ENCODE measurements around the gene SLC39A3. TPM values are rescaled to one million over a fixed set of nuclear protein-coding genes. Genes with fewer than 3 reads are reported as not detected.

The SLC39A3 gene
- total RNA-seq, 2 experiments from 2014 or later, result 26.6 to 46.0 TPM

DNA sequence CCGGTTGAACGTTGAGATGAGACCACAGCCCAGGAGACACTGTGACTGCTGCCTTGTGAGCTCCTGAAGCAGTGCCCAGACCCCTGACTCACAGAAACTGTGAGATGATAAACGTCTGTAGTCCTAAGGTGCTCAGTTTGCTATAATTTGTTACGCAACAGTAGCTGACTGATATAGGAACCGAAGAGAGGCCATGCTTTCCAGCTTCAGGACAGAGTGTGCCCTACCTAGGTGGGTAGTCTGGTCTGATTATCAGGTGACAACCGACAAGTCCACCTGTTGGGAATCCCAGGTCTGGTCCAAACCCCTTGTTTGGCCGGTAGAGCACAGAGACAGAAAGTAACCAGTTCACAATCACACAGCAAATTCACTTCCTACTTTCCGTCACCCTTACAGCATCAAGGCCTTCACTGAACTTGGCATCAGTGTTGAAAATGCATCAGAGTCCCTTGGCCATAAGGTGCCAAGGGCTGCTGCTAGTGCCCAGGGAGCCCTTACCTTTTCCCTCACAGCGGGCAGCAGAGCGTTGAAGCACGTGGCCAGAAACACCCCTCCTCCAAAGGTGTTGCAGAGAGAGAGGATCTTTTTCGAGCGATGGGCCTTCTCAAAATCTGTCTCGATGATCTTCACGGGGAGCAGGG, 3.1 kb downstream of the SLC39A3 start:
- ChIA-PET CTCF (interaction anchor here (0.6 to 0.8 kb wide), 3 partner anchors 11 to 97 kb away, joined by 3 to 5 read pairs (median 3); no protein-coding TSS in a partner anchor), POLR2A (no interaction called here)
- intact Hi-C loops (cut with DNase I, micrococcal nuclease), result loop anchor here in 1 of 2 experiments (5.0 kb wide), 1 partner anchor 499 kb away; the partner anchor contains the start of genes PLEKHJ1 and SF3A2
- peaks cover 14% of the 10 kb centered on the region for H3K4me1 Mint-ChIP-seq
- H3K36me3 Mint-ChIP-seq (ENCODE audit: low read depth), result peaks cover 27% of the 10 kb centered on the region
- no peaks in the 10 kb centered on the region for H3K9me3 Mint-ChIP-seq (ENCODE audit: low read depth)
- DNase-seq, result no peak
- H3K27me3 Mint-ChIP-seq, result peaks cover 1% of the 10 kb centered on the region
- no peak overlapping the region for H3K27ac Mint-ChIP-seq
- no peak overlapping the region for H3K4me3 Mint-ChIP-seq
- no peak for ATAC-seq

GRCh38 chr19:2735374-2735773, 4.4 kb downstream of the SLC39A3 start:
- peaks cover 1% of the 10 kb centered on the region for H3K27me3 Mint-ChIP-seq
- DNase-seq (no peak), ATAC-seq (no peak)
- H3K4me1 Mint-ChIP-seq, result peaks cover 14% of the 10 kb centered on the region
- ChIA-PET CTCF (interaction anchor here (1.2 to 1.9 kb wide), 2 partner anchors 45 to 87 kb away, joined by 3 to 4 read pairs; no protein-coding TSS in a partner anchor), POLR2A (interaction anchor here (0.6 kb wide), 2 partner anchors 87 to 158 kb away, joined by 5 to 10 read pairs; no protein-coding TSS in a partner anchor)
- peaks cover 27% of the 10 kb centered on the region for H3K36me3 Mint-ChIP-seq (ENCODE audit: low read depth)
- intact Hi-C loops (cut with DNase I, micrococcal nuclease), result loop anchor here in 1 of 2 experiments (5.0 kb wide), 1 partner anchor 498 kb away; the partner anchor contains the start of genes PLEKHJ1 and SF3A2
- H3K27ac Mint-ChIP-seq, result no peak overlapping the region
- H3K4me3 Mint-ChIP-seq, result no peak overlapping the region
- H3K9me3 Mint-ChIP-seq (ENCODE audit: low read depth), result no peaks in the 10 kb centered on the region

GRCh38 chr19:2734589-2735288, 5.1 kb downstream of the SLC39A3 start:
- ATAC-seq (no peak), DNase-seq (no peak)
- H3K4me3 Mint-ChIP-seq, result no peak overlapping the region
- intact Hi-C loops (cut with DNase I, micrococcal nuclease), result loop anchor here in 1 of 2 experiments (5.0 kb wide), 1 partner anchor 497 kb away; the partner anchor contains the start of genes PLEKHJ1 and SF3A2
- ChIA-PET POLR2A (interaction anchor here (0.6 kb wide), 1 partner anchor 86 kb away, joined by 5 read pairs; no protein-coding TSS in a partner anchor), CTCF (interaction anchor here (1.2 to 1.9 kb wide), 3 partner anchors 14 to 86 kb away, joined by 3 to 4 read pairs (median 3); no protein-coding TSS in a partner anchor)
- no peak overlapping the region for H3K27ac Mint-ChIP-seq
- peaks cover 27% of the 10 kb centered on the region for H3K36me3 Mint-ChIP-seq (ENCODE audit: low read depth)
- H3K27me3 Mint-ChIP-seq, result no peaks in the 10 kb centered on the region
- peaks cover 10% of the 10 kb centered on the region for H3K4me1 Mint-ChIP-seq
- H3K9me3 Mint-ChIP-seq (ENCODE audit: low read depth), result no peaks in the 10 kb centered on the region

DNA sequence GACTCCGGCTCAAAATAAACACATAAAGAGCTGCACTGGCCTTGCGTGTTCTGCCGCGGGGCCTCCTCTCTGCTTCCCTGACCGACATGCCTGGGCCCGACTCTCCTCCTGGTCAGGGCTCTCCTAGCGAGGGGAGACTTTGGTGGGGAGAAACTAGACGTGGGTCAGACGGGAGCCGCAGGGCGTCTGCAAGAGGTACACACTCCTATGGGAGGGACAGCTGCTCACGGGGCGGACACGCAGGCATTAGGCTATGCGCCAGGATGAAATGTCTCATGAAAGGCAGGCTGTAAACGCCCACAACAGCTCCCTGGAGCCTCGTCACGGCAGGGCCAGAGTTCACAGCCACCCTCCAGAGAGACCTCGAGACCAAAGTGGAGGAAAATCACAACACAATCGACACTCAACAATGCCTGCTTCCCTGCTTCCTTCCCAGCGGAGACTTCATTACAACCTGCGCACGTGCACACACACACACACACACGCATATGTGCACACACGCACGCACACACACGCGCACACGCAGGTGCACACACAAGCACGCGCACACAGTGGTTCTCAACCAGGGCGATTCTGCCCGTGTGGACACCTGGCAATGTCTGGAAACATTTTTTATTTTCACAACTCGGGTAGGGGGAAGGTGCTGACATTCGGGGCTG, 5.8 kb downstream of the SLC39A3 start:
- Mint-ChIP-seq H3K27ac (no peak overlapping the region), H3K36me3 (ENCODE audit: low read depth) (peaks cover 27% of the 10 kb centered on the region), H3K4me1 (peaks cover 8% of the 10 kb centered on the region), H3K9me3 (ENCODE audit: low read depth) (no peaks in the 10 kb centered on the region), H3K27me3 (no peaks in the 10 kb centered on the region), H3K4me3 (no peak overlapping the region)
- no peak for DNase-seq
- no peak for ATAC-seq
- CTCF ChIA-PET, result interaction anchor here (1.4 to 1.9 kb wide), 2 partner anchors 15 to 85 kb away, joined by 3 to 4 read pairs; no protein-coding TSS in a partner anchor
- POLR2A ChIA-PET, result no interaction called here
- intact Hi-C loops (cut with DNase I, micrococcal nuclease), result no loop called here

DNA sequence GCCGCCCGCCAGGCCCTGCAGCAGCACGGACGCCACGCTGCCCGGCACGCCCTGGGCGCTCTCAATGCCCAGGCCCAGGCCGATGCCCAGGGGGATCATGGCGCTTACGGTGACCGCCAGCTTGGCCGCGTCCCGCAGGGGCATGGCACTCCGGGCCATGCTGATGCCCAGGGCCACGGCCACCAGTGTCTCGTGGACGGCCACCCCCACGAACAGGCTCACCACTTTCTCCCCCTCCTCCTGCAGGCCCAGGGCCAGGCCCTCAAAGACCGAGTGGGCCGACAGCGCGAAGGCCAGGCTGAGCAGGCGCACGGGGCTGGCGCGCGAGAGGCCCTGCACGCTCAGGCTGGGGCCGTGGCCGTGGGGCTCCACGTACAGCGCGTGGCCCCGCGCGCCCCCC, 6.9 kb downstream of the SLC39A3 start:
- CTCF ChIA-PET, result no interaction called here
- Mint-ChIP-seq H3K36me3 (ENCODE audit: low read depth) (peaks cover 23% of the 10 kb centered on the region), H3K27me3 (no peaks in the 10 kb centered on the region), H3K27ac (no peak overlapping the region), H3K9me3 (ENCODE audit: low read depth) (no peaks in the 10 kb centered on the region), H3K4me3 (no peak overlapping the region), H3K4me1 (no peaks in the 10 kb centered on the region)
- ATAC-seq (no peak), DNase-seq (no peak)
- POLR2A ChIA-PET, result no interaction called here
- intact Hi-C loops (cut with DNase I, micrococcal nuclease), result no loop called here

- ChIA-PET POLR2A (no interaction called here), CTCF (no interaction called here)
- no peaks in the 10 kb centered on the region for H3K27me3 Mint-ChIP-seq
- intact Hi-C loops (cut with DNase I, micrococcal nuclease), result no loop called here
- peaks cover 22% of the 10 kb centered on the region for H3K36me3 Mint-ChIP-seq (ENCODE audit: low read depth)
- H3K9me3 Mint-ChIP-seq (ENCODE audit: low read depth), result no peaks in the 10 kb centered on the region
- no peaks in the 10 kb centered on the region for H3K4me1 Mint-ChIP-seq
- DNase-seq (no peak), ATAC-seq (no peak)
- H3K4me3 Mint-ChIP-seq, result no peak overlapping the region
- no peak overlapping the region for H3K27ac Mint-ChIP-seq
These were observed 7.6 kb downstream of the SLC39A3 start for GRCh38 chr19:2732157-2732725.

GRCh38 chr19:2731181-2731995, 8.4 kb downstream of the SLC39A3 start:
- ChIA-PET CTCF (no interaction called here), POLR2A (no interaction called here)
- intact Hi-C loops (cut with DNase I, micrococcal nuclease), result no loop called here
- Mint-ChIP-seq H3K4me3 (no peak overlapping the region), H3K27ac (no peak overlapping the region), H3K9me3 (ENCODE audit: low read depth) (no peaks in the 10 kb centered on the region), H3K4me1 (no peaks in the 10 kb centered on the region), H3K27me3 (peaks cover 2% of the 10 kb centered on the region), H3K36me3 (ENCODE audit: low read depth) (peaks cover 14% of the 10 kb centered on the region)
- no peak for ATAC-seq
- DNase-seq, result no peak

- H3K4me1 Mint-ChIP-seq, result no peaks in the 10 kb centered on the region
- H3K4me3 Mint-ChIP-seq, result no peak overlapping the region
- ATAC-seq (no peak), DNase-seq (no peak)
- H3K27me3 Mint-ChIP-seq, result peaks cover 4% of the 10 kb centered on the region
- ChIA-PET POLR2A (no interaction called here), CTCF (no interaction called here)
- no peak overlapping the region for H3K27ac Mint-ChIP-seq
- no peaks in the 10 kb centered on the region for H3K9me3 Mint-ChIP-seq (ENCODE audit: low read depth)
- H3K36me3 Mint-ChIP-seq (ENCODE audit: low read depth), result peaks cover 7% of the 10 kb centered on the region
- intact Hi-C loops (cut with DNase I, micrococcal nuclease), result no loop called here
These were observed 9.6 kb downstream of the SLC39A3 start for GRCh38 chr19:2729943-2730818.

GRCh38 chr19:2728783-2729387, 10.9 kb downstream of the SLC39A3 start:
- H3K27me3 Mint-ChIP-seq, result peaks cover 8% of the 10 kb centered on the region
- DNase-seq, result no peak
- H3K36me3 Mint-ChIP-seq (ENCODE audit: low read depth), result no peaks in the 10 kb centered on the region
- H3K4me1 Mint-ChIP-seq, result no peaks in the 10 kb centered on the region
- H3K4me3 Mint-ChIP-seq, result no peak overlapping the region
- no peaks in the 10 kb centered on the region for H3K9me3 Mint-ChIP-seq (ENCODE audit: low read depth)
- intact Hi-C loops (cut with DNase I, micrococcal nuclease), result no loop called here
- ChIA-PET CTCF (interaction anchor here (0.6 kb wide), 1 partner anchor 31 kb away, joined by 3 read pairs; no protein-coding TSS in a partner anchor), POLR2A (no interaction called here)
- H3K27ac Mint-ChIP-seq, result no peak overlapping the region
- no peak for ATAC-seq

GRCh38 chr19:2727640-2727944, 12.2 kb downstream of the SLC39A3 start:
- no peak for DNase-seq
- H3K9me3 Mint-ChIP-seq (ENCODE audit: low read depth), result no peaks in the 10 kb centered on the region
- intact Hi-C loops (cut with DNase I, micrococcal nuclease), result no loop called here
- no peak overlapping the region for H3K27ac Mint-ChIP-seq
- H3K36me3 Mint-ChIP-seq (ENCODE audit: low read depth), result no peaks in the 10 kb centered on the region
- peaks cover 9% of the 10 kb centered on the region for H3K27me3 Mint-ChIP-seq
- H3K4me3 Mint-ChIP-seq, result no peak overlapping the region
- ChIA-PET CTCF (no interaction called here), POLR2A (no interaction called here)
- ATAC-seq, result no peak
- H3K4me1 Mint-ChIP-seq, result no peaks in the 10 kb centered on the region
